Stimulated activated CD8-positive, alpha-beta memory T cell treated with anti-CD3 and anti-CD28 coated beads, Interleukin-7, amount 100 ng/mL, for 4 hours (primary cell): ENCODE measurements around the gene CASZ1.

ENCODE experiments used
- DNase-seq, 2 donors: peaks; one replicate each; pipeline ENCODE4 v3.0.0-alpha.2; 2020; ENCODE audit warnings: low read depth in 2 of 2

Gene CASZ1

GRCh38 chr1:10795276-10796021 lies 997 bp downstream of the CASZ1 start:
- DNase-seq = no peak

- DNase-seq = no peak
Observed at GRCh38 chr1:10794724-10795275, 1.6 kb downstream of the CASZ1 start.

- no peak for DNase-seq
Observed at GRCh38 chr1:10793129-10793651, 3.3 kb downstream of the CASZ1 start.

- DNase-seq = no peak
Observed at GRCh38 chr1:10791105-10791951, 5.1 kb downstream of the CASZ1 start.

- DNase-seq = no peak
Observed at GRCh38 chr1:10789803-10790702, 6.4 kb downstream of the CASZ1 start.

- no peak for DNase-seq
Observed at GRCh38 chr1:10789047-10789791, 7.2 kb downstream of the CASZ1 start.

GRCh38 chr1:10788592-10789006 lies 7.8 kb downstream of the CASZ1 start:
- no peak for DNase-seq

GRCh38 chr1:10787286-10787685 lies 9.2 kb downstream of the CASZ1 start:
- no peak for DNase-seq

- no peak for DNase-seq
Observed at GRCh38 chr1:10785728-10786638, 10.5 kb downstream of the CASZ1 start.

- no peak for DNase-seq
Observed at GRCh38 chr1:10784998-10785727, 11.3 kb downstream of the CASZ1 start.

- no peak for DNase-seq
Observed at GRCh38 chr1:10782491-10783244, 13.8 kb downstream of the CASZ1 start.

- DNase-seq = no peak
Observed at GRCh38 chr1:10781137-10781536, 15.3 kb downstream of the CASZ1 start.

GRCh38 chr1:10779841-10780240 lies 16.6 kb downstream of the CASZ1 start:
- DNase-seq = no peak

- no peak for DNase-seq
Observed at GRCh38 chr1:10779201-10779600, 17.2 kb downstream of the CASZ1 start.

GRCh38 chr1:10778640-10779039 lies 17.8 kb downstream of the CASZ1 start:
- DNase-seq = no peak

- DNase-seq = no peak
Observed at GRCh38 chr1:10777749-10778574, 18.5 kb downstream of the CASZ1 start.

GRCh38 chr1:10776190-10776905 lies 20.1 kb downstream of the CASZ1 start:
- DNase-seq = no peak
